MM.1S (cell line): ENCODE results near the gene RXFP4.

Experiments
- CTCF ChIP-seq: fragments of 300-600 bp; sonication (generic); IDR thresholded peaks from 2 replicates; pipeline ENCODE4 v1.5.1; 2016; ENCODE audit warnings: antibody characterized with exemption, low read length, mixed read lengths
- EZH2 ChIP-seq: fragments of 300-600 bp; sonication (generic); optimal IDR thresholded peaks from 2 replicates; pipeline ENCODE3; 2017; ENCODE audit warnings: low read depth, mild to moderate bottlenecking, antibody characterized with exemption, low read length, mixed read lengths
- EZH2phosphoT487 ChIP-seq: fragments of 300-600 bp; sonication (generic); IDR thresholded peaks from 2 replicates; pipeline ENCODE4 v1.6.1; 2018; ENCODE audit warnings: antibody characterized with exemption, low read length

GRCh38 chr1:155967341-155968050 is 26.1 kb downstream of the RXFP4 start:
- TF ChIP-seq CTCF = no peak
- no peak for TF ChIP-seq EZH2
- TF ChIP-seq EZH2phosphoT487 = no peak
